SK-N-DZ (cell line): Measurements from ENCODE around the gene ABLIM1.
A peak's percentile ranks its signal among the peaks of the same experiment; 100 is the strongest.

Experiments used
- DNase-seq: peaks from one replicate; pipeline ENCODE4 v3.0.0-alpha.2; 2015; ENCODE audit warnings: low spot score

ABLIM1 gene

GRCh38 chr10:114547056-114547455 lies 111.0 kb downstream of the ABLIM1 start:
- DNase-seq, result no peak

GRCh38 chr10:114545819-114546218 lies 112.3 kb downstream of the ABLIM1 start:
- DNase-seq, result no peak

- DNase-seq, result no peak
Measured at GRCh38 chr10:114545071-114545470, 113.0 kb downstream of the ABLIM1 start.

- DNase-seq, result no peak
Measured at GRCh38 chr10:114544045-114544659, 113.9 kb downstream of the ABLIM1 start.

GRCh38 chr10:114543456-114543855 lies 114.6 kb downstream of the ABLIM1 start:
- no peak for DNase-seq

- no peak for DNase-seq
Measured at GRCh38 chr10:114542373-114542772, 115.7 kb downstream of the ABLIM1 start.

- no peak for DNase-seq
Measured at GRCh38 chr10:114541797-114542160, 116.3 kb downstream of the ABLIM1 start.

GRCh38 chr10:114541081-114541796 lies 116.8 kb downstream of the ABLIM1 start:
- no peak for DNase-seq

GRCh38 chr10:114540236-114540635 lies 117.8 kb downstream of the ABLIM1 start:
- no peak for DNase-seq

GRCh38 chr10:114539623-114540022 lies 118.5 kb downstream of the ABLIM1 start:
- DNase-seq, result no peak

- DNase-seq, result no peak
Measured at GRCh38 chr10:114538181-114538906, 119.7 kb downstream of the ABLIM1 start.

GRCh38 chr10:114537736-114538135 lies 120.3 kb downstream of the ABLIM1 start:
- no peak for DNase-seq

- no peak for DNase-seq
Measured at GRCh38 chr10:114534571-114534981, 123.5 kb downstream of the ABLIM1 start.

- no peak for DNase-seq
Measured at GRCh38 chr10:114532226-114532625, 125.8 kb downstream of the ABLIM1 start.

GRCh38 chr10:114526504-114527238 lies 131.4 kb downstream of the ABLIM1 start:
- peak; percentile 95 for DNase-seq

GRCh38 chr10:114526126-114526503 lies 132.0 kb downstream of the ABLIM1 start:
- DNase-seq, result no peak

- DNase-seq, result no peak
Measured at GRCh38 chr10:114525368-114525949, 132.6 kb downstream of the ABLIM1 start.

- no peak for DNase-seq
Measured at GRCh38 chr10:114523876-114524275, 134.2 kb downstream of the ABLIM1 start.

GRCh38 chr10:114521255-114521654 lies 136.8 kb downstream of the ABLIM1 start:
- DNase-seq, result no peak

GRCh38 chr10:114520453-114520852 lies 137.6 kb downstream of the ABLIM1 start:
- no peak for DNase-seq

- no peak for DNase-seq
Measured at GRCh38 chr10:114519756-114520293, 138.2 kb downstream of the ABLIM1 start.

GRCh38 chr10:114519306-114519669 lies 138.8 kb downstream of the ABLIM1 start:
- no peak for DNase-seq
